Keratinocyte (primary cell): ENCODE data around the gene MEIS3.

Experiments
- CTCF ChIP-seq, 3 experiments: IDR thresholded peaks in 1 of 3; conservative IDR thresholded peaks in 1 of 3; optimal IDR thresholded peaks in 1 of 3; 2 replicates in 2 of 3; 3 replicates in 1 of 3; pipeline versions ENCODE3 to v1.5.1; 2011; ENCODE audit warnings: low read length in 3 of 3, mild to moderate bottlenecking in 3 of 3, moderate library complexity in 2 of 3, control low read depth in 1 of 3, inconsistent platforms in 1 of 3; ENCODE audit not compliant: insufficient read depth in 2 of 3; ENCODE audit errors: extremely low read depth in 1 of 3
- EZH2 ChIP-seq: IDR thresholded peaks from one replicate; pipeline ENCODE4 v1.6.1; 2012; ENCODE audit warnings: inconsistent platforms, mild to moderate bottlenecking, low read length, moderate library complexity

GRCh38 chr19:47358936-47359335 lies 60.4 kb downstream of the MEIS3 start:
- TF ChIP-seq CTCF (optimal IDR thresholded peaks at IDR 0.05 in 1 of 3, IDR thresholded peaks at IDR 0.05 in 1 of 3, conservative IDR thresholded peaks at IDR 0.05 in 1 of 3; ENCODE audit: extremely low read depth in 1 of 3, insufficient read depth in 2 of 3, low read length in 3 of 3) (no peak), EZH2 (no peak)
